Stomach smooth muscle (tissue), 2 donors: Measurements from ENCODE around the gene ACKR2.

ENCODE experiments used
- H3K27ac ChIP-seq: one replicate; pipeline ENCODE4 v1.7.0; 2013; ENCODE audit warnings: mild to moderate bottlenecking, low read length, inconsistent platforms
- H3K27me3 ChIP-seq, 2 donors: one replicate each; pipeline ENCODE4 v1.7.0; 2013; ENCODE audit warnings: low read length in 2 of 2; ENCODE audit not compliant: insufficient read depth in 2 of 2, control insufficient read depth in 1 of 2
- H3K36me3 ChIP-seq, 2 donors: one replicate each; pipeline ENCODE4 v1.7.0; 2013; ENCODE audit warnings: low read length in 2 of 2; ENCODE audit not compliant: control insufficient read depth in 2 of 2, insufficient read depth in 2 of 2
- H3K4me1 ChIP-seq: one replicate; pipeline ENCODE4 v1.7.0; 2013; ENCODE audit warnings: low read length; ENCODE audit not compliant: control insufficient read depth, insufficient read depth
- H3K4me3 ChIP-seq, 2 donors: one replicate each; pipeline ENCODE4 v1.7.0; 2013; ENCODE audit warnings: low read length in 2 of 2
- H3K9ac ChIP-seq, 2 donors: one replicate each; pipeline ENCODE4 v1.7.0; 2013; ENCODE audit warnings: low read length in 2 of 2, mild to moderate bottlenecking in 1 of 2
- H3K9me3 ChIP-seq, 2 donors: one replicate each; pipeline ENCODE4 v1.7.0; 2013; ENCODE audit warnings: low read length in 2 of 2; ENCODE audit not compliant: control insufficient read depth in 2 of 2
- donor health status: healthy.
- donor health status: Pancreatic carcinoma.

Gene ACKR2

DNA sequence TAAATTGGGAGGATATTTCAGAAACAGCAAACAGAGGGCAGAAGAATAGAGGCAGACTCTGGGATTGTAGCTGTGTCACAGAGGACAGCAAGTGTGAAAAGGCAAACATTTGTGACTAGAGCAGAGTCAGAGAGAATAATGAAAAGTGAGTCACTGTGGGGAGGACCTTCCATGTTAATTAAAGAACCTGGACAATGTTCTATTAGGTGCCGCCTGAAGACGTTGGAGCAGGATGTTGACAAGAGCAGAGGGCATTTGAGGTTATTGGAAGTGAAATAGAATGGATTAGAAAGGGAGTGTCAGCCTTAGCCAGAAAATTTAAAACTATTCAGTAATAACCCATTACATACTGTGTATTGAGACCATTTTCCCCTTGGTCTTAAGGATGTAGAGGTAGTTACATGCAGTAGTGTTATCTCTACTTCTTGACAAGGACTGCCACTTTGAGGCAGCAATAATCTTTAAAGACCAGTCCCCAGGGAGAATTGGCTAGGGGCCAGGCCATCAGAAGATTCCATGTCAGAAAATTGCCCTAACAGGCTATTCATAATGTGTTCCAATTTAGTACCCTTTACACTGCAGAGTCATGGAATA is 5.8 kb downstream of the ACKR2 start:
- peaks cover 9% of the 10 kb centered on the region for H3K4me1 ChIP-seq
- H3K27ac ChIP-seq = no peak overlapping the region
- no peaks in the 10 kb centered on the region for H3K9me3 ChIP-seq
- no peak overlapping the region for H3K9ac ChIP-seq
- H3K27me3 ChIP-seq = no peaks in the 10 kb centered on the region
- no peak overlapping the region for H3K4me3 ChIP-seq
- H3K36me3 ChIP-seq = no peaks in the 10 kb centered on the region

DNA sequence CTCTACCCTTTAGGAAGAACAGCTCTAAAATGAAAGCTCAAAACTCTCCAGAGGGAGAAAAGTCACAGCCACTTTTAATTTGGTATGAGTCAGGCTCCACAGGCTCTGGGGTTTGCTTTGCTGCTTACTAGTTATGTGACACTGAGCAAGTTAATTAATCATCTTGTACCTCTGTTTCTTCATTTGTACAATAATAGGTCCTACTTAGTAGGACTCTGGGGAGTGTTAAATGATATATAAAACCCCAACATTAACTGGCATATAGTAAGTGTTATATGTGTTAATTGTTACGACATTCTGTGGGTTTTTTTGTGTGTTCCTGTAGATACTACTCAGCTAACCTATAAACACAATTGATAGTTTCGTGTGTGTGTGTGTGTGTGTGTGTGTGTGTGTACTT is 6.6 kb downstream of the ACKR2 start:
- no peak overlapping the region for H3K9ac ChIP-seq
- peaks cover 9% of the 10 kb centered on the region for H3K4me1 ChIP-seq
- no peaks in the 10 kb centered on the region for H3K9me3 ChIP-seq
- H3K4me3 ChIP-seq = no peak overlapping the region
- no peak overlapping the region for H3K27ac ChIP-seq
- H3K36me3 ChIP-seq = no peaks in the 10 kb centered on the region
- H3K27me3 ChIP-seq = no peaks in the 10 kb centered on the region

DNA sequence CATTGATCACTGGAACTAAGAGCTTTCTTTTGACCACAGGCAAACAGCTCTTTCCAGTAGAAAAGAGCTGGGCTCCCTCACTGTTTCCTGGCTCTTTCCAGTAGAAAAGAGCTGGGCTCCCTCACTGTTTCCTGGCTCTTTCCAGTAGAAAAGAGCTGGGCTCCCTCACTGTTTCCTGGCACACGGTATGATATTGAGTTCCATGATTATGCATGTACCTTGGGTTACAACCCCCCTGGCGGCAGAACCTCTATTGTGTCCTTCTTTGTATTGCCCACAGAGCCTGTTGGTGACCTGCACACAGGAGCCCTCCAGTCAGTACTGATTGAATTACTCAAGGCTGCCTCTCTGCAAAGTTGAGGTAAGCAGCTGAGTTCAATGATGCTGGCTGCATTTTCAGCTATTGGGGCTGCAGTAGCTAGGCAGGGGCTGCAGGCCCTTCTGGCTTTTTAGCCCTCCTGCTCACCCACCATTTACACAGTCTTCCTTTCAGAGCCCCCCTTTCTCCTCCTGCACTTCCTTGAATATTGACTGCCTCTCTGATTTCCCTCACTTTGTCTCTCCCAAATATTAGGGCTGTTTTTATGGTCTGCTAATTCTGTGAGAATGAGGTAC is 10.2 kb downstream of the ACKR2 start:
- Histone ChIP-seq H3K9ac (no peak overlapping the region), H3K4me1 (peaks cover 9% of the 10 kb centered on the region), H3K27ac (no peak overlapping the region), H3K4me3 (no peak overlapping the region), H3K36me3 (no peaks in the 10 kb centered on the region), H3K9me3 (no peaks in the 10 kb centered on the region), H3K27me3 (no peaks in the 10 kb centered on the region)

DNA sequence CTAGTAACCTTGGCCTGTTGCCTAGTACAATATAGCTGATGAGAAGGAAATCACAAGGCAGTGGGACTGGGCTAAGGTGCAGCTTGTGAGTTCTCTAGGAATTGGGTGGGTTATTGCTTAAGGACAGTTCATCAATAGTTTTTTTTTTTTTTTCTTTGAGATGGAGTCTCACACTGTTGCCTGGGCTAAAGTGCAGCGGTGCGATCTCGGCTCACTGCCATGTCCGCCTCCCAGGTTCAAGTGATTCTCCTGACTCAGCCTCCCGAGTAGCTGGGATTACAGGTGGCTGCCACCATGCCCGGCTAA is 11.5 kb downstream of the ACKR2 start:
- Histone ChIP-seq H3K4me3 (no peak overlapping the region), H3K9me3 (no peaks in the 10 kb centered on the region), H3K4me1 (no peaks in the 10 kb centered on the region), H3K9ac (no peak overlapping the region), H3K36me3 (no peaks in the 10 kb centered on the region), H3K27ac (no peak overlapping the region), H3K27me3 (no peaks in the 10 kb centered on the region)

DNA sequence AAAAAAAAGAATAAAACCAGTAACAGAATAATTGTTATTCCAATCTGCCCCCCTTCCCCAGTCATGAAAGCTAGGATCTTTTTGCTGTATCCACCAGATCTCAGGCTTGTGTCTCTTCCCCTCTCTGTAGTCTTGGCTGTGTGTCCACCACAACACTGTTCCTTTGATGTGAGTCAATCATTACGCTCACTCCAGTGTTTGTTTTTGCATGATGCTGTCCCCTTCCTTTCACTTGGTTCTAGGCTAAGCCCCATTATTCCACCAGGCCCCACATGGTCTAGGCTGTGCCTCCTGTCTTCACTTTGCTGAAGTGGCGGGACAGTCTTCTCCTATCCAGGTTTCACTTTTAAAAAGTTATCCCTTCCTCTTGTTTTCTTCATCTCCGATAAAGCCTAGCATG is 13.6 kb downstream of the ACKR2 start:
- H3K9me3 ChIP-seq = no peaks in the 10 kb centered on the region
- no peak overlapping the region for H3K9ac ChIP-seq
- H3K4me1 ChIP-seq = no peaks in the 10 kb centered on the region
- no peak overlapping the region for H3K4me3 ChIP-seq
- H3K36me3 ChIP-seq = no peaks in the 10 kb centered on the region
- H3K27me3 ChIP-seq = no peaks in the 10 kb centered on the region
- H3K27ac ChIP-seq = no peak overlapping the region

DNA sequence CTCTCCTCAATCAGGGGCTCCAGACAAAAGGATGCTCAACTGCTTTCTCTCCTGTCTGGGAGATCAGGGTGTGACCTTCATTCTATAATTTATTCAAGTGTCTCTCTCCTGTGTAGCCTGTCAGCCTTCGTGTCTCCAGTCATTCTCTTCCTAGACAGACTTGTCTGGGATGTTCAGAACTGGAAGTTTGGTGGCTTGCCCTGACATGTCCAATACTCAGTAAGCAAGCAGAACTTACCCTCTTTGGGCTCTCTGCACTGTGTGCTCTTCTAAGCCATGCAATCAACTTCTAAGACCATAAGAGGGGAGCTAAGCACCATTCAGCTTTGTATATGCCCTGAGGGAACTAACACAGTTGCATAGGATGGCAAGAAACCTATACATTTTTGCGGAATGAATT is 14.1 kb downstream of the ACKR2 start:
- no peak overlapping the region for H3K27ac ChIP-seq
- no peaks in the 10 kb centered on the region for H3K4me1 ChIP-seq
- no peaks in the 10 kb centered on the region for H3K9me3 ChIP-seq
- H3K27me3 ChIP-seq = no peaks in the 10 kb centered on the region
- H3K9ac ChIP-seq = no peak overlapping the region
- no peaks in the 10 kb centered on the region for H3K36me3 ChIP-seq
- H3K4me3 ChIP-seq = no peak overlapping the region

DNA sequence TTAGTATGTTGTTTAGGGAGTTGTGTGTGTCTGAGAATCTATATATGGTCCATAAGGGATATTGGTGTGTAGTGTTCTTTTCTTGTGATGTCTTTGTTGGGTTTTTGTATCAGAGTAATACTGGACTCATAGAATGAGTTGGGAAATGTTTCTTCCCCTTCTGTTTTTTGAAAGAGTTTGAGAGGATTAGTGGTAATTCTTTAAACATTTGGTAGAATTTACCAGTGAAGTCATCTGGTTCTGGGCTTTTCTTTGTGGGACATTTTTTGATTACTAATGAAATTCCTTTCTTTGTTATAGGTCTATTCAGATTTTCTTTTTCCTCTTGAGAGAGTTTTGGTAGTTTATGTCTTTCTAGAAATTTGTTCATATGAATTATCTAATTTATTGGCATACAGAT is 16.9 kb downstream of the ACKR2 start:
- Histone ChIP-seq H3K4me3 (no peak overlapping the region), H3K27ac (no peak overlapping the region), H3K36me3 (no peaks in the 10 kb centered on the region), H3K9ac (no peak overlapping the region), H3K9me3 (no peaks in the 10 kb centered on the region), H3K4me1 (peaks cover 6% of the 10 kb centered on the region), H3K27me3 (no peaks in the 10 kb centered on the region)

DNA sequence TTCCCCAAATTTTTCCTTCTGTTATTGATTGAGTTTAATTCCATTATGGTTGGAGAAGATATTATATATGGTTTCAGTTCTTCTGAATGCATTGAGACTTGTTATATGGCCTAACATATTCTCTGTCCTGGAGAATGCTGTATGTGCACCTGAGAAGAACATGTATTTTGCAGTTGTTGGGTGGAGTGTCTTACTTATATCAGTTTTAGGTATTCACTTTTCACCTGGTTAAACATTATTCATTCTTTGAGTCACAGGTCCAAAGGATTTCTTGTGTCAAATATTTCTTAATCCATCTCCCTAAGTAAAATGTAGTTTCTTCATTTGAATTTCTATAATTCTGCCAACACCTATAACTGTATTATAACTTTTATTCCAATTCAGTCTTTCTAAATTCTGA is 17.8 kb downstream of the ACKR2 start:
- Histone ChIP-seq H3K4me3 (no peak overlapping the region), H3K9ac (no peak overlapping the region), H3K27me3 (no peaks in the 10 kb centered on the region), H3K27ac (no peak overlapping the region), H3K9me3 (no peaks in the 10 kb centered on the region), H3K36me3 (no peaks in the 10 kb centered on the region), H3K4me1 (peaks cover 9% of the 10 kb centered on the region)

DNA sequence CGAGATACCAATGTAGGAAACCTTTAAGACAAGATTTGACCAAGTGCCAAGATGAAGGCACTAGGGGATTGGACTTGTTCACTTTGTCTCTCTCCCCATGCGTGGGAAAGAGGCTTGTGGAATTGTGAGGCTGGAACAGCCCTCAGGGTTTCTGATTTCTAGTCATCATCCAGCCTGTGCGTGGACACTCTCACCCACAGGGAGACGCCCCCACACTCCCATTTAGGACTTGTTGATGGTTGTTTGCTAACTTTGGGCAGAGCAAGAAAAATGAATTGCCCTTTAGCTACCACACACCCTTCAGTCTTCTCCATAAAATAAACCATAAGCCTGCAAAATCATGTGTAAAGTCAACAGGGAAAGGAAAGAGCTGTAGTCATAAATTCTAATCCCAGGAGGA is 18.4 kb downstream of the ACKR2 start:
- Histone ChIP-seq H3K4me1 (peaks cover 9% of the 10 kb centered on the region), H3K9ac (no peak overlapping the region), H3K36me3 (no peaks in the 10 kb centered on the region), H3K4me3 (no peak overlapping the region), H3K27ac (no peak overlapping the region), H3K27me3 (no peaks in the 10 kb centered on the region), H3K9me3 (no peaks in the 10 kb centered on the region)

DNA sequence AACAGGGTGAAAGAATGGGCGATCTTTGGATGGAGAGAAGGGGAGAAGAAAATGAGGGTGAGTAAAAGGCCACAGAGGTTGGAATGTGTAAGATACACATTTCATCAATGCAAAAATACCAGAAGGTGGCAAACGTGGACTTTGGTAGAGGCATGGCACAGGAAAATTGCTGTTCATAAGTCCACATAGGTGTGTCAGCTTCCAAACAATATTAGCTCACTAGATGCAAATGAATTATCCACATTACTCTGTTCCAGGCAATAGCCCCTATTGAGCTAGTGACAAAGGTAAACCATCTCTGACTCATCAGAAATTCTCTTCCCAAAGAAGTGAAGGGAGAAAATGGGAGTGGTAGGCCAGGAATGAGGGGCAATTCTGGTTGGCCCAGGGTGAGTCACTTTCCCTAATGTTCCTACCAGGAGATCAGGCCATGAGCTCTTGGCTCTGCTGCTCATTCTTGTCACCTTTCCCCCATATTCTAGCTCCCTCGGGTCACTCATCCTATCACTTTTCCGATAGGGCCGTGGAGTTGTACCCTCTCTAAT is 19.9 kb downstream of the ACKR2 start:
- no peaks in the 10 kb centered on the region for H3K9me3 ChIP-seq
- H3K36me3 ChIP-seq = no peaks in the 10 kb centered on the region
- no peaks in the 10 kb centered on the region for H3K27me3 ChIP-seq
- H3K4me1 ChIP-seq = peaks cover 9% of the 10 kb centered on the region
- H3K4me3 ChIP-seq = no peak overlapping the region
- H3K27ac ChIP-seq = no peak overlapping the region
- H3K9ac ChIP-seq = no peak overlapping the region

DNA sequence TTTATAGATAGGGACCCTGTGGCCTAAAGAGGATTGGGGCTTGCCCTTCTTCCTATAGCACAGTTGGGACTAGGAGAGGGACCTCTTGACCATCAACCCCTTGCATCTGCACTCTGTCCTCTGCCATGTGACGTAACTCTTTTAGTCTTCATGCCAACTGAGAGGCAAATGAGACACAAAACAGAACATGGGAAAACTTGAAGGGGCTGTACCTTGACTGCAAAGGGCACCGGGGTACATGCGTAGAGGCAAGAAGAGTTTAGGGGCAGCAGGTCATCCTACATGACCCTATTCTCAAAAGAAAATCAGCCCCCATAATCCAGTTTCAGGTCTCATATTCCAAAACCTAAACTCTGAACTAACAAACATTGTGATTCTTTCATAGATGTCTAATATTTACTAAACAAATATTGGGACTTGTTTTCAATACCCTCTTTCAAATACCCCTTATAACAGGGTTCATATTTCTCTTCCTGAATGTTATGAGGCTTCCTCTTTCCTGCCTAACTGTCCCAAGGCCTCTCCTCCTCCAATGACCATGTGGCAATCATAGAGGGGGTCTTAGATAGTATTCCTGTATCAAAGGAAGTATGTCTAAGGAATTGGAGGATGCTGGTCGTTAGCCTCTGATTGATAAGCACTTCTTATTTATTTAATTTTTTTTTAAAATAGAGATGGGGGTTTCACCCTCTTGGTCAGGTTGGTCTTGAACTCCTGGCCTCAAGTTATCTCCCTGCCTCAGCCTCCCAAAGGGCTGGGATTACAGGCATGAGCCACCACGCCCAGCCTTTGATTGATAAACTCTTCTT is 20.6 kb downstream of the ACKR2 start:
- Histone ChIP-seq H3K4me3 (no peak overlapping the region), H3K27ac (no peak overlapping the region), H3K9me3 (no peaks in the 10 kb centered on the region), H3K9ac (no peak overlapping the region), H3K27me3 (no peaks in the 10 kb centered on the region), H3K4me1 (peaks cover 9% of the 10 kb centered on the region), H3K36me3 (no peaks in the 10 kb centered on the region)
